CD4-positive, alpha-beta T cell treated with Interleukin-17A for 1 hour (primary cell): ENCODE data around the gene YAF2.
"Not testable (repeated sequence)": the region's sequence is repeated elsewhere in the genome, so short reads cannot be mapped to it uniquely, and the experiment has no call there.

Experiments
- DNase-seq: peaks from one replicate; pipeline ENCODE4 v3.0.0-alpha.2; 2020

Gene YAF2

GRCh38 chr12:42238240-42239140 is at the start of gene YAF2:
Gene YAF2 (minus strand): TSS chr12:42238248. CDS start chr12:42238180, 68 bp downstream.
- peak; percentile 89 for DNase-seq

DNA sequence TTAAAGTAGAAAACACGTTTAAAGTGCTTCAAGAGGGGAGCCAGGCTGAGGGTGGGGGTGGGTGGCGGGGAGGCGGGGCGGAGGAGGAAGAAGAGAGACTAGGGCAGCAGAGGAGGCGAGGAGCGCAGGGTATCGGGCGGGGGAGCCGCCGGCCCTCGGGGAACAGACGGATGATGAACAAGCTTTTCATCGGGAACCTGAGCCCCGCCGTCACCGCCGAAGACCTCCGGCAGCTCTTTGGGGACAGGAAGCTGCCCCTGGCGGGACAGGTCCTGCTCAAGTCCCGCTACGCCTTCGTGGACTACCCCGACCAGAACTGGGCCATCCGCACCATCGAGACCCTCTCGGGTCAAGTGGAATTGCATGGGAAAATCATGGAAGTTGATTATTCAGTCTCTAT is 48.7 kb upstream of the YAF2 start:
- DNase-seq, result no peak

DNA sequence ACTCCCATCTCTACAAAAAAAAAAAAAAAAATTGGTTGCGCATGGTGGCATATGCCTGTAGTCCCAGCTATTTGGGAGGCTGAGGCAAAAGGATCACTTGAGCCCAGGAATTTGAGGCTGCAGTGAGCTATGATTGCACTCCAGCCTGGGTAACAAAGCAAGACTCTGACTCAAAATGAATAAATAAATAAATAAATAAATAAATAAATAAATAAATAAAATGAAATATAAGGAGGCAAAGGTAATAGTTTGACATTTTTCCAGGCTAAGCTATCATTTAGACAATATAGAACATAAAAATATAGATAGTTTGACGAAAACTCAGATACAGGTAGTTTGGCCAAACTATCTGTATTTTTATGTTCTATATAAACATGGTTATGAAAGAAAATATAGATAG is 47.4 kb upstream of the YAF2 start:
- no peak for DNase-seq

DNA sequence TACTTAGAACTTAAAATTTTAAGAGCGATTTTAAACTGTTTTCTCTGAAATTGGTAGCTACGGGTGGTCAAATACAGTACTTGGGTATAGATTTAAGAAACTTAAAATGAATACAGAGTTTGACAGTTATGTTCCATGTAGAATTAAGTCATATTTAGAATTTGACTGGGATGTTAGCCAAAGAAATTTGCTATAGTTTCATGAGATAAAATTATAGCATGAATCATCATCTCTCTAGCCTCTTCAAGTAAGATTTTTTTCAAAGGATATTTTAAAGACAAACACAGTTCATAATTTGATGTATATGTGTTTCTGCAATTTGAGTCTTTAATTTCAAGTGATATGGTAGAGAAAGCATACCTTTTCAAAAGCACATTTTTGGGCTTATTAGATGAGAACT is 46.8 kb upstream of the YAF2 start:
- DNase-seq, result no peak

DNA sequence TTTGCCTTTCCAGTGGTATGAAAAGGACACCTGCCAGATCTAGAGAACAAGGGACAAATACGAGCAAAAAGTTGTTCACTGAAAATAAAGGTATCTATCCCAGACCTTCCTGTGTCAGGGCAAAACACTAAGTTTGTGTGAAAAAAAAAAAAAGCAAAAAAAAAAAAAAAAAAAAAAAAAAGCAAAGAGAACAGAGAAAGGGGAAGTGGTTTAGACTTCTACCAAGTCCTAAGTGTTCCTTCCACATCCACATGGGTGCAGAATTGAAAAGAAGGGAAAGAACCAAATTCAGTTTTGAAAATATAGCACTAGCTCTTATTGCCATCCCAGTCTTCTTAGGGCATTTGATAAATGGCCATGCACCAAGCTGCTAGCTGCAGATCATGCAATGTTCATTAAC is 46.1 kb upstream of the YAF2 start:
- no peak for DNase-seq

GRCh38 chr12:42283739-42284138 is 45.7 kb upstream of the YAF2 start:
- no peak for DNase-seq

GRCh38 chr12:42282294-42282693 is 44.2 kb upstream of the YAF2 start:
- DNase-seq, result no peak

DNA sequence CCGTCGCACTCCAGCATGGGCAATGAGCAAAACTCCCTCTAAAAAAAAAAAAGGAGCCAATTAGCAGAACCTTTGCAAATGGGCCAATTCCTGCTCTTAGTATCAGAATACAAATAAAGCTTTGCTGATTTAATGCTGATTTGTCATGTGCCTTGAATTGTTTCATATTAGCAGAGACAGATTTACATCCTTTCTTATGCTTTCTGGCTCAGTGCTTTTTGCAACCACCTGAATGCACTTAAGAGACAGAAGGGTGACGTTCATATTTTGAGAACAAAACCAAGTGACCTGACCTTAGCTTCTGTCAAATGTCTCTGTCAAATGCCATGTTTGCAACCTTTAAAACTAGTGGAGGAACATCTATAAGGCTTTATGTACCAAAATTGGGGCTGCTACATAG is 43.8 kb upstream of the YAF2 start:
- no peak for DNase-seq

- DNase-seq, result no peak
Measured at GRCh38 chr12:42281278-42281677, 43.2 kb upstream of the YAF2 start.

GRCh38 chr12:42278128-42278510 is 40.1 kb upstream of the YAF2 start:
- no peak for DNase-seq

GRCh38 chr12:42277396-42278127 is 39.5 kb upstream of the YAF2 start:
- DNase-seq, result no peak

GRCh38 chr12:42275499-42275898 is 37.5 kb upstream of the YAF2 start:
- DNase-seq, result no peak

GRCh38 chr12:42273706-42274105 is 35.7 kb upstream of the YAF2 start:
- DNase-seq, result no peak

DNA sequence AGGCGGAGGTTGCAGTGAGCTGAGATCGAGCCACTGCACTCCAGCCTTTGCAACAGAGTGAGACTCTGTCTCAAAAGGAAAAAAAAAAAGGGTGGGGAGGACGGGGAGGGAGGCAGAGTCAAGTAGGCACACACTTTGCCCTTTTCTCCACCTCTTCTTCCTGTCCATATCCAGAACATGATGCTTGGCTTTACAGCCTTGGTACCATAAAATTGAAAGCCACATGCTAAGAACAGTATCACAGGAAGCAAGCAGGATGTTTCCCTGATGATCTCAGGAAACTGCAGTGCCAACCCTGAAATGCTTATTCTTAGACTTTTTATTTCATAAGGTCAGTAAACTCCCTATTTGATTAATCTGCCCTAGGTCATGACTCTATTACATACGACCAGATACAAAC is 32.5 kb upstream of the YAF2 start:
- DNase-seq, result no peak

DNA sequence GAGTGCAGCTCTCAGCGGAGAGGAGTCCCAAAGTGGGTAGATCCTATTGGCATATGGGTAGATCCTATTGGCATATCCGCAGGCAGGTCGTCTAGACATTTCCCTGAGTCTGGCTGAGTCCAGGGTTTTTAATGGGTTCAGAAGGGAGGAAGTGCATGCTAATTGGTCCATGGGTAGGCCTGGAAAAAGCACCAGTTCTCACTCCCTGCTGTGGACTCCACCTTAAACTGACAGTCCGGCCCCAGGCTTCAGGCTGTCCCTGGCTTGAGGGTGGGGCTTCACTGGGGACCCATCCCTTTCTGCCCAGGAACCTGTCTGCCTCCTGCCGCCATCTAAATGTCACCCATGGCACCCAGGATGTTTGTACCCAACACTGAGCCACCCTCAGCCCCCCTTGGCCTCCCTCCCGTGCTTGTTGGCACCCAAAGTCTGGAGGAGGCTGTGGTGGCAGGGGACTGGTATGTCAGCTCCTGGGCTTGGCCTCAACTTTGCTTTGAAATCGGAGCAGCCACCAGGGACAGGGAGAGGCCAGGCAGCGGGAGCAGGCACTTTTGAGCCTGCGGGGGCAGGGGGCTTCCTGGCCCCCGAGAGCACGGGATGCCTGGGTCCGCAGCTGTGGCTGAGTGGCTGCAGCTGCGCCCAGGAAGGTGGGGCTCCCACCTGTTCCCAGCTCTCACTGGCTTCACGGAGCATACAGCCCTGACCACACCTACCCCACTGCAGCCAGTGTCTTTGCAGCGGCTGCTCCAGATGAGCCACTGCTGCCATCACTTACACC is 29.6 kb upstream of the YAF2 start:
- DNase-seq, result no peak

- no peak for DNase-seq
Measured at GRCh38 chr12:42266579-42267230, 28.7 kb upstream of the YAF2 start.

GRCh38 chr12:42262271-42262670 is 24.2 kb upstream of the YAF2 start:
- no peak for DNase-seq

DNA sequence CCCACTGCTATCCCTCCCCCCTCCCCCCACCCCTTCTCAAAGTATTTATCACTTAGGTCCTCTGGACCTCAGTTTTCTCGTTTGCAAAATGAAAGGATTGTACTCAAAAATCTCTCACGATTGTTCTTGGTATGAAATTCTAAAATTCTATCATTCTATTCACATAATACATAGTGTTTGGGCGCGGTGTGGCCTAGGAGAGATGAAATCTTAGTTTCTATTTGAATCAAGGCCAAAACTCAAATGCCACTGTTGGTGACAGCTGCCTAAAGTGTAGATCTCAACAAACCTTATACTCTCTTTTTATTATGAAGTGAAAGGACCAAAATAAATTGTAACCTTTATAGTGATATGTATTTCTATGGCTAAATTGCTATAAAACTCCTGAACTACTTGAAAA is 23.7 kb upstream of the YAF2 start:
- DNase-seq, result no peak

DNA sequence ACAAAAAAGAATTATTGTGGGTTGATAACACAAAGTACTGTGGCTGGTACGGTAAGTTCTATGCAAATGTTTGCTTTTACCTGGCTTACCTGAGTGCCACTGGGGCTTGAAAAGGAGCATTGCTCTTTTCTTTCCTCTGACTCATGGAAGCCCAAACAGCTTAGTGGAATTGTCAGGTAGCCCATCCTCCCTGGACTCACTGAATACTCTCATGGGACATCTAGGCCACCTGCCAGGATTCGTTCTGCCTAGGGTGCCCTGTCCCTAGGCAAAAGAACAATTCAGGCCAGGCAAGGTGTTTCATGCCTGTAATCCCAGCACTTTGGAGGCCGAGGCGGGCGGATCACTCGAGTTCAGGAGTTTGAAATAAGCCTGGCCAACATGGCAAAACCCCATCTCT is 22.5 kb upstream of the YAF2 start:
- DNase-seq, result no peak

- DNase-seq, result no peak
Measured at GRCh38 chr12:42259699-42260098, 21.7 kb upstream of the YAF2 start.

DNA sequence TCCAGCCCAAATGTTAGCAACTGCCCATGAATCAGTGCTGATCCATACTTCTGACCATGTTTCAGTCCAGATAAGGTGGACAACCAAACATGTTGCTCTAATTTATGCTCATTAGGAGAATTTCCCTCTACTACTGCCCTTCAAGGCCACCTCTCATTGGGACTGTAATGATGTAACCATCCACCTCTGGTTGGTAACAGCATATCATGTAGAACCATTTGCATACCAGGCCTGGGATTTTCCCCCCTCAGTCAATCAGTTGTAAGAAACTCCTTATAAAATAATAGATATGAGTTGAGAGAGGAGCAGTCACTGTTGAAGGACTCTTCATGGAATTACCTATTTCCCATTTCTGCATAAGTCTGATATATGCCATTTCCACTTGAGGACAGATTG is 17.8 kb upstream of the YAF2 start:
- DNase-seq, result no peak

DNA sequence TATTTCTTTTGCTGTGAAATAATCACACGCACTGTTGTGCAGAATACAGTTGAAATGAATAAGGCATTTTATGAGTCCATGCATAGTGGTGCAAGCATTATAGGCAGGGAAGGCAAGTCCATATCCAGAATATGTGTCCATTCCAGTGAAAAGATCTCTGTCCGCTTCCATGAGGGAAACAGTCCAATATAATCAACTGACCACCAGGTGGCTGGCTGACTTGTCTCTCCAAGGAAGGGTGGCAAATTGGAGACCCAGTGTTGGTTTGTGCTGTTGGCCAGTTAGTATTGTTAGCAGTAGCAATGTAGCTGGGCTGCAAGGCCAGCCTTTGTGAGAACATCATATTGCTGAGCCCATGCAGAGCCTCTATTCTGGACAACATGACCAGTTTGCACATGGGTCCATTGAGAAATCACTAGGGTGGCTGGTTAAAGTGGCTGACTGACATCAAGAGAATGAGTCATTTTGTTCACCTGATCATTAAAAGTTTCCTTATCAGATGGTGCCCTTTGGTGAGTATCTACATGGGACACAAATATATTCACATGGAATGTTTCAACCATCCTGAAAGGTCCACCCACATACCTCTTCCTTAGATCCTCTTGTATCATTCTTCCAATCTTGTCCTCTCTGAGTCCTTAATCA is 17.3 kb upstream of the YAF2 start:
- DNase-seq, result no peak

GRCh38 chr12:42252645-42253044 is 14.6 kb upstream of the YAF2 start:
- not testable (repeated sequence) for DNase-seq
